HL-60/S4 treated with retinoic acid at 250 ng/mL for 4 days and 3 days (cell line): ENCODE data around the gene PRKCE.

ENCODE experiments used
- in situ Hi-C: fragments of 300-500 bp; cut with MboI; formaldehyde crosslinking; loops from 2 replicates; pipeline ENCODE4 v1.7.0; 2022; ENCODE audit warnings: low sequenced_read_pairs

PRKCE gene

DNA sequence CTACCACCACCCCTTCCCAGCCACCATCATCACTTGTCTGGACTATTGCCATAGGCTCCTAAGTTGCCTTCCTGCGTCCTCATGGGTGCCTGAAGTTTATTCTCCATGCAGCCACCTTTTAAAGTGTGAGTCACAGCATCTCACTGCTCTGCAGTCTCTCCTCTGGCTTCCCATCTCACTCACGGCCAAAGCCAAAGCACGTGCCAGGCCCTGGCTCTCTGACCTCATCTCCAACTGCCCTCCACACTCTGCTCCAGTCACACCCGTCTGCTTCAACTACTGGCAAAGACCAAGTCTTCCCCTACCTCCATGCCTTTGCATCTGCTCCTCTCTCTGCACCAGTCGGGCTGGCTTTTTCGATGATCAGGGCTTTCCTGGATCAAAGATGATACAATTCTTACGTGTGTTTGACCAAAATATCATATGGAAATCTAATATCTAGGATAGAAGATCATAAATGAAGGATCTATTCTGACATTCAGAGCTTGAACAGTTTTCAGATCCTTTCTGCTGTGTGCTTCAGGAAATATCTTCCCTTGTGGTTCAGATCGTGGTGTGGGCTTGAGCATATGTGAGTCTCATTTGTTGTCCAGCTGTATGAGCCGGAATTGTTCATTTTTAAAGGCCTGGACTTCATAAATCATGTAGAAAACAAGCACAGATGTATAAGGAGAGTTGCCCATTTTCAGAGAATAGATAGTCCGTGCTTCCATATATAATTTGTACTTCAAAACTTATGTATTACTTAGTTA, 175.6 kb downstream of the PRKCE start:
- in situ Hi-C loops = no loop called here

DNA sequence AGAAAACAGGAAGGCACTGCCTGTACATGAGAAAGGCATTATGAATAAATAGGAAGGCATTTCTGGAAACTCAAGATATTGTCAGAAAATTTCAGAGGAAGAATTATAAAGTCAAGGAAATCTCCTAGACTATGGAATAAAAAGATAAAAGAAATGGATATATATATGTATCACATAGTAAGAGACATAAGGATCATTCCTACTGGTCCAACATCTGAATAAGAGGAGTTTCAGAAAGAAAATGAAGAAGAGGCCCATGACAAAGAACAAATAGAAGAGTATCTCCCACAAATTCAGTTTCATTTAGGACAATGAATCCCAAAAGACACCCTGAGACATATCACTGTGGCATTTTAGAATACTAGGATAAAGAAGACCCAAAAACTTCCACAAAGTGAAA, 178.8 kb downstream of the PRKCE start:
- in situ Hi-C loops = no loop called here

DNA sequence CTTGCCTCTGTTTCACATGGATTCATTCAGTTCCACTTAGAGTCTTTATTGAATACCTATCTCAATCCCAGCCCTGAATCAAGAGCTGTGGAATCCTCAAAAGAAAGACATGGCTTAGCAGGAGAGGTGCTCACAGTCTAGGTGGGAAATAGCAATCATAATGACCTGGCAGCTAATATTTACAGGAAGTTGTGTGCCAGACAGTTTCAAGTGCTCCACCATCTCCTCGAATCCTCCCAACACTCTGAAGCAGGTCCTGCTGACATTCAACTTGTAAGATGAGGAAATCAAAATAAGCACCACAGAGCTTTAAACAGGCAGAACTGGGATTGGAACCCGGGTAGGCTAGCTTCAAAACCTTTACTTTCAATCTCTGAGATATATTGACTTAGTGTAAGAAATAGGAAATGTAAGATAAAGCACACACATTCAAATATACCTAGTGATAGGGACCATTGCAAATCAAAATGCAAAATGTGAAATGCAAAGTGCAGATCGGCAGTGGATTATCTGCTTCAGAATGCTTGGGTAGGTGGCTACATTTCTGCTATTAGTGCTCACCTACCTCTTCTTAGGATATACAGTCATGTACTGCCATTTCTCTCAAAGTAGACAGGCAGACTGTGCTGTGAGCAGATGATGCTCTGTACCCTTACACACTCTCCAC, 182.0 kb downstream of the PRKCE start:
- in situ Hi-C loops = no loop called here

DNA sequence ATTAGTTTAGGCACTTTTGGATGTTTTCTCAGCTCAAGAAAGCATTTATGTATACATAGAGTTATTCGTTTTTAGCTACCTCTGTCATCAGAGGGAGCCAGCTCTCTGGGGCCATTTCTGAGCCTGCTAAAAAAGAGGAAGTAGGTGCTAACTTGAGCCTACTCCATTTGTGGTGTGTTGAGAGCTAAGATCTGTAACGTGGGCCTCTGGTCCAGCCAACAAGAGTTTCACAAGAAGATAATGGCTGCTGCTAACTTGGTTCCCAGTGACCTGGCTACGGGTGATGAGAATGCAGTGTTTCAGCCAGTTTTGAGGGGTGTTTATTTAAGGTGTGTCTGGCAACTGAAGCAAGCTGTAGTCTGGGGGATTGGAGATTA, 182.5 kb downstream of the PRKCE start:
- in situ Hi-C loops = no loop called here

DNA sequence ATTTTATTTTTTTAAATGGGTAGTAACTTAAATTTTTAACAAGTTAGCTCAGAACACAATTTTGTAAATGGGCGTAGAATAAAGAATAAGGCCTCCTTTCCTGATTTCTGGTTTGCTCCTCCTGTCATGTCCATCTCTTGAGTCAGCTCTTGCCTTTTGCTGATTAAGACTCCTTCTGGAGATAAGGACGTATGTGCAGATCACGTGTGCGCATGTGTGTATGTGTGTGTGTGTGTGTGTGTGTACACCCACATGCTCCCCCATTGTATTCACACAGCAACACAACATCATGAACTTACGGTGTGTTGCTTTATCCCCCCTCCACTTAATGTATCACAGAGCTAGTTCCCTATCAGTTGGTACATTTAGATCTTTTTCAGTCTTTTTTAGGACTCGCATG, 182.9 kb downstream of the PRKCE start:
- in situ Hi-C loops = no loop called here

DNA sequence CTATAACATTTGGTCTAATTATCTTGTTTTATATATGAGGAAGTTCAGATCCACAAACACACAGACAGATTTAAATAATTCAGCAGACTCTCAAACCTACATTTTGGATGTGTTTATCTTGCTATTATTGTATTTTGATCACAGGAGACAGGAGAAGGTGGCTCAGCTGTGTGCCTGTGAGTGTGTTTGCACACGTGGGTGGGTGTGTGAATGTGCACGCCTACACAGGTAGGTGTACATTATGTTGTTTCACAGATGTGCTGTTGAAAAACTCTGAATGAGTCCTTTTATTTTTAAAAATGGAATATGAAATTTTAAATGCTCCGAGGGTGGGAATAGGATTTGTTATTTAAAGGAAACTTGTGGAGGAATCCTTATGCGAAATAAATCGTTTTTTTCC, 183.4 kb downstream of the PRKCE start:
- in situ Hi-C loops = no loop called here

DNA sequence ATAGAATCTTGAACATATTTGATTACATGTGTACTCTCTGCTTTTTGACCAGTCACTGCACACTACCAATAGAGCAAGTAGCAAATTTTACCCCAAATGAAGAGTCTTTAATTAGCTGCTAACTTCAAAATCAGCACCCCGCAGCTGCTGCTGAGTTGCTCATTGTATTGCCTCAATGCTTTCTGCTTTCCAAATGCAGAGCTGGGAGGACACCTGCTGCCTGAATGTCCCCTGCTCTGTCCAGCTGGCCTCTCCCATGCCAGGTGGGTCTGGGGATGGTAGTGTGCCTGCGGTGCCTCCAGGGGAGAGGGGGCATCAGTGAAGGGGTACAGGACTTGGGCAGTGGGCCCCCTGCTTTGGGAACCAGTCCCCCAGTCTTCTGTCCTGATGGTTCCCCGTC, 184.8 kb downstream of the PRKCE start:
- in situ Hi-C loops = no loop called here

DNA sequence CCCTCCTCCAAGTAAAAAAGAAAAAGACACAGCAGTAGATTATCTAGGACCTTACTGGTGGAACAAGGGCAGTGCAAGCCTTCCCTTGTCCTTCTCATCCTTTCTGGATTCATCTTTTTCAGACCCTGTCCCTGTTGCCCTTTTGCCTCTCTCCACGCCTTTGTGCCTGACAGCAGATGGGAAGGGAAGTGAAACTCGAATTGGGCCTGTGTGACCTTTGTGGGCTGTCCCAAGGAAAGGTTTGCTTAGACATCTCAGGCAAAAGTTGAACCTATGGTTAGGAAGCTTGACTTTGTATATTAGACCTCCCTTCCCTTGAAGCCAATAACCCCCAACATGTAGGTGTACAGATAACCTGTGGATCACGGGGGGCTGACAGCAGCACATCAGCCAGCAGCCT, 185.3 kb downstream of the PRKCE start:
- in situ Hi-C loops = no loop called here

DNA sequence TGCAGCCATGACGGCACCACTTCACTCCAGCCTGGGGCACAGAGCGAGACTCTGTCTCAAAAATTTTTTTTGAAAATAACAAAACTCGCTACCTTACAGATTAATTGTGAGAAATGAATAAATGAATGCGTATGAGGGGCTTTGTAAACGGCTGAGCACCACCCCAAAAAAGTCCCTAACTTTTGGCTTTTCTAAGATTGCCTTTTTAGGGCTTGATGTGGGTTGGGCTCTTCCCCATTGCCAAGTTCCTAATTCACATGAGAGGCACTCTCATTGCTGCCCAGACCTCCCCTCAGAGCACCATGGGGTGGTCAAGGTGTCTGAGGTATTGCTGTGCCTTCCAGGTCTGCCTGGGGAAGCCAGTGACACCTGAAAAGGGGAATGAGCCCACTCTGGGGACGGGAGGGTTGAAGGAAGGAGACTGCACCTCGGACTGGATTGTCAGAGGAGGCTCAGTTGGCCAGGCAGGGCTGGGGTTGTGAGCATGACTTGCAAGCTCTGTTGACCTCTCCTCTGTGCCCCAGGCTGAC, 186.4 kb downstream of the PRKCE start:
- in situ Hi-C loops = no loop called here

DNA sequence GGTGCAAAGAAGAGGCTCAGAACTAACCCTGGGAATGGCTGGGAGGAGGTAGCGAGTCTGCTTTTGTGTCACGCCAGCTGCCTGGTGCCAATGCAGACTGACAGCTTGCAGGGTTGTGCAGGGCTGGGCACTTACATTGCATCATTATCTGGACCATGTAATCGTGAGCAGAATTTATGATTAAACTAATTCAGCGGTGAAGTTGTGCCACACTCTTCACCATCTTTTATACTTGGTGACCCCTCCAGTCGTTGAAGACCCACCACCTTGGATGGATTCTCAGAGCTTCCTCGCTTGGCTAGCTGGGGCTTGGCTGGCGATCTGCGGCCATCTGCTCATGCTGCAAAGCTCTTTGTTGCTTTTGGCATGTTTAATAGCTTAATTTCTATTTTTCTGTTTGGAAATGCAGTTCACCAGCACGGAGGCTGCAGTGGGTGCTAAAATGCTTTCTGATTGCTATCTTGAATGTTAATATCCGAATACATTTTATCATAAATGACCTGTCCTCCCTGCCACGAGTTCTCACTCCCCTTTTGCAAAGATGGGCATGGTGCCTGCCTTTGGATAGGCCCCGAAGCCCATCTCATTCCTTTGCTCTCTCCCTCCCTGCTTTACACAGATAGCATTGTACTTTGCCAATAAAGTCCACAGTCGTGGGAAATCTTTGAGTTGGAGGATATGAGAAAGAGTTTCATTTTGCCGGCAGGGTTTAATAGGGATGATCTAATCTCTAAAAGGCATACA, 188.2 kb downstream of the PRKCE start:
- in situ Hi-C loops = no loop called here

DNA sequence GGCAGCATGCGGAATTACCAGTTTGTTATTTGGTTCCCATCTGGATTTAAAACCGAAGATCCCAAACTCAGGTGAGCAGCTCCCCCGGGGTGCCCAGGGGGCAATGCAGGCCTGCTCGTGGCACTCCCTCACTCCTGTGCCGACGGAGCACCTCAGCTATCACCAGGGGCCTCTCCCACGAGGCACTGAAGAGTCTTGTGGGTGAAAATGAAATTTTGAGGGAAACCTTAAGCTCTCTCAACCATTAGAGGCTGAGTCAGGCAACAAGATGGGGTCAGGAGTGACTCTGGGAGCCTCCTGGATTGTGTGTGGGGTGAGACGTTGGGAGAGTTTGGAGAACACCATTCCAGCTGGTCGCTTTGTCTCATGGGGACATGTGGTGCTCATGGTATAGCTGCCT, 189.0 kb downstream of the PRKCE start:
- in situ Hi-C loops = no loop called here

DNA sequence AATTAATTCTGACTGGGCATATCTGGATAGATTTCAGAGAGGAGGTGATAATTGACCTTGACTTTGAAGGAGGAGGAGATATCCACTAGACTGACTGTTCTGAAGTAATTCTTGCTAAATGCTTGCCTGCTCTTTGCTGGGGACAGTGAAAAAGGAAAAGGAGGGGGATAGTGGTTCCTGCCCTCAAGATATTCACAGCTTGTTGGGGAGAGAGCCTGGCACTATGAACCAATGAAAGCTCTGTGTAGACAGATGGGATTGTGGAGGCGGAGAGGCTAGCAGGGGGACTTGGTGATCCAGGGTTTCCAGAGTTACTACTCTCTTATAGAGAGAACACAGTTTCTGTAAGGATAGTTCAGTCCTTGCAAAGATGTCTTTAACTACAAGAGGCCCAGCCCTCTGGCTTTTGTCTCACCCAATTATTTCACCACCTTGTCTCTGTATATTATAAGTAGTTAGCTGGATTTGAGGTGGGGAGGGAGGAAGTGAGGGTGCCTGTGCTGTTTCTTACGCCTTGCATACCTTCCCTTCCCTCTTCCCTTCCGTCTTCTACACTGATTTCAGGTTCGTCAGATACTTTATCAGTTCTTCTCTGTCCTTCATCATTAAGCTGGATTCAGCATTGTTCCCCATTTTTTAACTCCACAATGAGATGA, 190.4 kb downstream of the PRKCE start:
- in situ Hi-C loops = no loop called here

DNA sequence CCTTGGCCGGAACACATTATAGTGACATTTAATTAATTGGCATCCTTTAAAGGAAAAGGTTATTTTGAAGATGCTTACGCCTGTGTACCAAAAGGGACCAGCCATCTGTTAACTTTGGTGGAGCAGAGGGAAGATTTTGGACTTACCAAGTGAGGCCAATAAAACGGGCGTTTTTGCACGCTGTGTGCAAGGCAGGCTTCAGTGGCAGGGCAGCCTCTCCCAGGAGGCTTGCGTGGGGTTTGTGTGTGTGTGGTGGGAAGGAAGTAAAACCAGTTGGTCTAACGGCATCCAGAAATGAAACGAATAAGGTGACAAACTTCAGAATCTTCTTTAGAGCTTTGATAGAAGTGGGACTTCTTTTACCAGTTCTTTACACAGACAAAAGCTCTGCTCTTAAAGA, 191.7 kb downstream of the PRKCE start:
- in situ Hi-C loops = no loop called here

DNA sequence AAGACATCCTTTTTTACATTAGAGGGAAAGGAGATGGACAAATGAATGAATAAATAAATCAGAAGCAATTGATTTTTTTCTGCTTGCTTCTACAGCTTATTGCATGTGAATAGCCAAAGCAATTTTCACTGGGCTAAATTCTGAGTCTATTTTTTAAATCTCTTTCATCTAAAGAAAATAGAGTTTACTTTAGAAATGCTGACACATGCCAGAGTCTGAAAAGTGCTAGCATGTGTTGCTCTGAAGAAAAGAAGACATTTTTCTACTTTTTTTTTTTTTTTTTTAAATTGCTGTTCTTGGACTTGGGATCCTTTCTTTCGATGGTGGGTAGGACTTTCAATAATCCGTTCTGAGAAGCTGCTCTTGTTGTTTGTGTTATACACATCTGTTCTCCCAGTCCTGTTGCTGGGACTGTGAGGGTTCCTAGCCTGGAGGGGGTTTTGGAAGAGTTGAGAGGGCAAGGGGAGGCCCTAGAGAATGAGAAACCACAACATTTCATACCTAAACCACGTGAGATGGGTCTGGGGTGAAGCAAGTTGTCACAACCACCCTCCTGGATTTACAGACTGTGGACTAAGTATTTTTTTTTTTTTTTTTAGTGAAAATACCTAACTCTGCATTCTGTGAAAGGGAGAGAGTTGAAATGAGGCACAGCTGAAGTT, 193.5 kb downstream of the PRKCE start:
- in situ Hi-C loops = no loop called here

DNA sequence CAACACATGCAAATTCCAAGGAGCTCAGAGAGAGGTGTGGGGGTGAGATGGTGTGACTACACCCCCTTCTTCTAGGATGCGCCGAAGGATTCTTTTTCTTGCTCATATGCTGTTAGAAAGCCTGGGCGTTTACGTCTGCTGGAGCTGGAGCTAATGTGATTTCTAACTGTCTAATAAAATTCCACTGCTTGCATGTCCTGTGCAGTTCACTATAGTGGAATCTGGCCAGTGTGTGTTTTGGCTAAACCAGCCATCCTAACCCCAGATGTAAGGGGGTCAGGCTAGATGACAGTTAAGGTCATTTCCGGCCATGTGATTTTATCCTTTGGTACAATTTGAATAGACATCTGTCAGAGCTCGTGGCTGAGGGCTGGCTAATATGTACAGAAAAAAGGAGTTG, 194.1 kb downstream of the PRKCE start:
- in situ Hi-C loops = no loop called here

DNA sequence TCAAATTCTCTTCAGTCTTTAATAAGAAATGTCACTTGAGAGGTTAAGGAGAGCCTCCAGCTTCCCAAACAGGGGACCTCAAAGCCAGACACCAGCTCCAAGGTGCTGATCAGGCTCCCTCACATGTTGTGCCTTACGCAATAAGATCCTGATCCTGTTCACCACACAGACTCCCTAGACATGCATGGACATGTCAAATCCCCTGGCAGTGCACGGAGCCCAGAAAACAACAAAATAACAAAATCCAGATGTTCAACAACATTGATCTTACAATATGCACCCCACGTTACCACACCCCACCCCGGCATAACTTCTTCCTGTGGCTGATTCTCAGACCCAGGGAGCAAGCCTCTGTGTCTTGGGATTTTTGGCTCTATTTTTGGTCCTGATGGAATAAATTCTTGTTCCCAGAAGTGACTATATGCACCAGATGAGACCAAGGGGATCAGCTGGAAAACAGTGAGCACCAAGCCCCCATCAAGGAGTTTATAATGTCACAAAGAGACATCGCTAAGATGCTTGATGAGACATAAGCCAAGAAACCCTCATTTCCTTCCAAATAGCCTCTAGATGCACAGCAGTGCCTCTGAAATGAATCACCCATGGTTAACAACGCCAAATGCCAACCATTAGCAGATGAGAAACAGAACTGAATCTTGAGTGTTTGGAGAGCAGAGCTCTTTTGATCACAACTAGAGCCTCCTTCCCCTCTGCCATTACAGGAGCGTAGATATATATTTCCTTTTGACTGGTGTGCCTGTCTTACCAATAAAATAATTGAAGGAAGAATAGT, 198.2 kb downstream of the PRKCE start:
- in situ Hi-C loops = no loop called here

DNA sequence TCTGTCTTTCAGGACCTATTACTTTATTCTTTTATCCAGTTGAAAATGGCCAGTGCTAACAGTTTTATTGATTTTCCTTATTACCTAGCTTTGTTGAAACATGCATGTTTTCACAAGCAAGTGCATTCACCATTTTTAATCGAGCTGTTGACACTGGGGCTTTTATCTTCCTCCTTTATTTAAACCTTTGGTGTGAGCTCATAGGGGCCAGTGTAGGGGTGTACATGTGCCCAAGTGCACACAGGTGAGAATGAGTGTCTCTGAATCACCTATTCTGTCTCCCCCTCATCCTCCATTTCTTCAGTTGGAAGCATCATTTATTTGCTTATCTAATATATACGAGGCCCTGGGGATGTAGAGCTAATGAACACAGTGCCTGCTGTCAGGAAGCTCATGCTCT, 199.1 kb downstream of the PRKCE start:
- in situ Hi-C loops = no loop called here

DNA sequence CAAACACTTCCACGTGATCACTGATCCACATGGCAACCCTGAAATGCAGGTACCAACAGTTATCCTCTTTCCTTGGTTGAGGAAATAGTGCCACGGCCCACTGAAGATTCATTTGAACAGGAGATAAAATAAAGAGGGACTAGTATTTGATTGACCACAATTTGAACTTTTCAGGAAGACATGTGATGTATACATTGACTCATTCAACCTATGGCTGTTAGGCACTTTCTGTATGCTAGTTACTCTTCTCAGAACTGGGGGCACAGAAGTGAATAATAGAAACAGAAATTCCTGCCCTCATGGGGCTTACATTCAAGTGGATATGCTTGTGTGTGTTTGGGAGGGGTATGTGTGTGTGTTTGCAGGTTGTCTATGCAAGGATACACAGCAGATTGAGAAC, 199.6 kb downstream of the PRKCE start:
- in situ Hi-C loops = no loop called here

DNA sequence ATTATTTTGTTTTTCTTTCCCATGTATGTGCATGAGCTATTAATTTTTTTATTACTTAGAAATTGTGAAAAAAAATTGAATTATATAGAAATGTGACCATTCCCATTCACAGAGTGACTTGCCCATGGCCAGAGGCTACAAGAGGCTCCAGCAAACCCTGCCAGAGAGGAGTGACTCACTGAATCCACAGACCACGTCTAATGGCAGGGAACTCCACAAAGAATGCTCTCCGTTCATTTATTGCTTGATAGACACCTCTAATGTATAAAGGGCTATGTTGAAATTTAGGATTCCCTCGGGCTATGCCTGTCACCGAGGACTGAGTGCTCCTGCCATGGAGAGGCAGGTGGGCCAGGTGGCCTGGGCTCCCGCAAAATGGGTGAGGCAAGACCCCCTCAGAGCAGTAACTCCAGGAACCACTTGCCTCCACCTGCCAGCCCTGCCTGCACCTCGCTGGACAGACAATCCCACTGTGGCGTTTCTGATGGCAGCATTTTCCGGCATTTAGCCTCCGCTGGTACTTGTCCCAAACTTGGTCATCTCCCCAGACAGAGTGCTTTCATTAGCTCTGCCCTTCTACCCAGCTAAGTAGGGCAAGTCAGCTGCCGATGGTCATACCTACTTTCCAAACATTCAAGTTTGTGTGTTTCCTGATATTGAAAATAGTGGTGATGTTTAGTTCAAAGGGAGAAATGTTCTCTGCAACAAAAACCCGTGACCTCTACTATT, 200.3 kb downstream of the PRKCE start:
- in situ Hi-C loops = no loop called here
